Right cardiac atrium (tissue), 5 donors: ENCODE measurements around the gene NID2. TPM values are rescaled to one million over a fixed set of nuclear protein-coding genes. Genes with fewer than 3 reads are reported as not detected.
A peak's percentile ranks its signal among the peaks of the same experiment; 100 is the strongest.

Experiments used
- ATAC-seq, 2 donors: fragments of 200-7000 bp; cut with Tn5 transposase; one replicate each; pipeline versions ENCODE4 v1.8.0 to v1.9.1; 2020; ENCODE audit warnings: moderate library complexity in 2 of 2, mild to moderate bottlenecking in 1 of 2
- DNase-seq, 3 donors: peaks; one replicate each; pipeline ENCODE4 v3.0.0-alpha.2; 2020
- H3K27ac ChIP-seq: one replicate; pipeline ENCODE4 v1.5.1; 2013; ENCODE audit warnings: mild to moderate bottlenecking, low read length, control low read depth, moderate library complexity
- H3K27me3 ChIP-seq: one replicate; pipeline ENCODE4 v1.6.1; 2013; ENCODE audit not compliant: control insufficient read depth, insufficient read depth
- H3K4me1 ChIP-seq: one replicate; pipeline ENCODE4 v1.6.1; 2013; ENCODE audit warnings: low read length; ENCODE audit not compliant: control insufficient read depth, insufficient read depth
- H3K4me3 ChIP-seq: one replicate; pipeline ENCODE4 v1.5.1; 2013; ENCODE audit warnings: low read length, control low read depth
- H3K9me3 ChIP-seq: one replicate; pipeline ENCODE4 v1.6.1; 2013; ENCODE audit warnings: low read length; ENCODE audit not compliant: control insufficient read depth
- WGBS: extraction: QIAGEN DNeasy Blood & Tissue Kit; methylation state at CpG from one replicate; pipeline ENCODE4 v1.1.7; 2013; 5-methylcytosine and 5-hydroxymethylcytosine counted together
- intact Hi-C, 4 donors: fragments of 100-400 bp; cut with DNase I; formaldehyde crosslinking; loops; one replicate each; pipeline versions ENCODE4 v1.11.0 to v1.14.0; 2022 to 2023
- polyA plus RNA-seq: library from polyadenylated mRNA; stranded (reverse); fragments of 200-250 nt; gene quantifications from one replicate; pipeline ENCODE4 v1.2.3, GENCODE V29; 2013
- total RNA-seq, 4 donors: library from RNA; stranded (reverse); fragmentation: NEBNext Ultra II Directional; extraction: Animal tissue kit (Norgen Biotek cat#: 25700); gene quantifications; one replicate each; pipeline ENCODE4 v1.2.1, GENCODE V29; 2021
- donor health status: healthy with polysubstance abuse.
- donor health status: DM: no; HTN: yes; CAD: no.
- donor health status: DM: no; HTN: no; CAD: no.
- donor health status: DM: no; HTN: yes; CAD: no; lungs with severe emphysema.
- donor health status: DM: yes; HTN: yes; CAD: no.

Gene NID2
- total and polyA plus RNA-seq, 5 donors: 18.9 to 38.1 (median 25.9) TPM

DNA sequence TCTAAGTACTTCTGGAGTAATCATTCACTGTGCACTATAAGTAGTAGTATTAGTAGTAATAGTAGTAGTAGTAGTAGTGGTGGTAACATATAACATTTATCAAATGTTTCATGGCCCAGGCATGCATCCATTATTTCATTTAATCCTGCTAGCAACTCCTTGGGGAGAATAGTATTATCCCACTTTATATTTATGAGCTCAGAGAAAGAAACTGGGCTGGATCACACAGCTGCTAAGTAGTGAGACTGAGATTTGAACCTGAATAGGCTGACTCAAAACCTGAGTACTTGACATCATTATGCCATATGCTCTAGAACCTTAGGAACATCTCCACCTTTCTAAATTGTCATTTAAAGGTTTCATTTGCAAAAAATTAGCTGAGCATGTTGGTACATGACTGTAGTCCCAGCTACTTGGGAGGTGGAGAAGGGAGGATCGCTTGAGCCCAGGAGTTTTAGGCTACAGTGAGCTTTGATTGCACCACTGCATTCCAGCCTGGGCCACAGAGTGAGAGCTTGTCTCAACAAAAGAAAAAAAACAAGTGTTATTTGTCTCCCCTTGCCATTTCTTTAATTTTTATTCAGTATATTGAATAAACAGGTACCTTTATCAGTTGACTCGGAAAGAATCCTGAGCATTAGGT, 11.4 kb upstream of the NID2 start:
- WGBS: 78% methylated on average over 2 of the region's 2 CpGs
- Histone ChIP-seq H3K27ac (no peak overlapping the region), H3K27me3 (no peaks in the 10 kb centered on the region), H3K4me3 (no peak overlapping the region), H3K9me3 (no peaks in the 10 kb centered on the region), H3K4me1 (no peaks in the 10 kb centered on the region)
- intact Hi-C loops: no loop called here
- ATAC-seq (peak; percentile 60), DNase-seq (peak in 2 of 3 donors; percentile 33 to 52)

DNA sequence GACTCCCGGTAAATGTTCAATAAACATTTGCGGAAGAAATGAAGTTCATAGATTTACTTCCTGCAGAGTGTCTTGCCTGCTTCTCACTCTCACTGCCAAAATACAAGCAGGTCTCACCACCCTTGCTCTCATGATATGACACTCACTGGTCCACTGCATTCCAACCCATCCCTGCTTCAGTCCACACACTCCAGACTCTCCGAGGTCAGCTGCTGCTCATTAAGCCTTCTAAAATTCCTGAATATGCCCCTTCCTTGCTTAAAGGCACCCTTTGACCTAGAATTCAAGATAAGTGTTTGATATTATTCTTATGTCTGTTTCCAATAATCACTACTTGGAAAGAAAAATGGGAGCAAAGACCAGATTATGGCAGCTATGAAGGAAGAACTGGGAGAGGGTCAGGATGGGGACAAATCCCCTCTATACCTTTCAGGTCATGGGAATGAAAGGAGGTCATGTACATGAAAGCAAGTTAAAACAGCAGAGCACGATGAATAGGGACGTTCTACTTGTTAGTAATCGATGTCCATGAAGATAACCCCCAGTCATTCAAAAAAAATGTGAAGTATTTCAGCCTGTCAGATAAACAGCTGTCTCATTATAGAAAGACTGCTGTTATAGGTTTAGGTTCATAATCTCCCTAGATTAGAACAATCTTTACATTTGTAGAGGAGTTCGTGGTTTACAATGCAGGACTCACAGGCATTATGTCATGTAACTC, 10.5 kb upstream of the NID2 start:
- H3K9me3 ChIP-seq: no peaks in the 10 kb centered on the region
- DNase-seq: no peak
- no peak overlapping the region for H3K4me3 ChIP-seq
- WGBS: 61% methylated on average over 7 of the region's 7 CpGs
- intact Hi-C loops: loop anchor here in 1 of 4 donors (10.0 kb wide), 1 partner anchor 45 kb away; no protein-coding TSS in a partner anchor
- ATAC-seq: no peak
- no peaks in the 10 kb centered on the region for H3K4me1 ChIP-seq
- no peaks in the 10 kb centered on the region for H3K27me3 ChIP-seq
- H3K27ac ChIP-seq: no peak overlapping the region

DNA sequence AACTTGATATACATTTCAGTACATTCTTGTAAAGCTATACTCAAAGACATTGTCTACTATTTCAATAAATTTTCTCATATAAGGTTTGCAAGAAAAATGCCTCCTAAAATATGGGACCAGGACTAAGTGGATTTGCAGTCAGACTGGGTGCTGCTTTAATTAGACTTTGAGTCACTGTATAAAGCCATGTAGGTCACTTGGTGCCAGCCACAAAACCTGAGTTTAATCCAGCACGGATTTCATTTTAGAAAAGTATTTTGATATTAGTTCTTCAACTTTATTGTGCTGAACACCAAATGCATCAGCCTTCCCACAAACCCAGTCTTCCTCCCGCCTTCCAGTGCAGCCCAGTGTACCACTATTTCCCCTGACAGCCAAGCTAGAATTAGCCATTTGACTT, 9.9 kb upstream of the NID2 start:
- DNase-seq: no peak
- WGBS: 95% methylated on average over 2 of the region's 2 CpGs
- H3K27me3 ChIP-seq: no peaks in the 10 kb centered on the region

DNA sequence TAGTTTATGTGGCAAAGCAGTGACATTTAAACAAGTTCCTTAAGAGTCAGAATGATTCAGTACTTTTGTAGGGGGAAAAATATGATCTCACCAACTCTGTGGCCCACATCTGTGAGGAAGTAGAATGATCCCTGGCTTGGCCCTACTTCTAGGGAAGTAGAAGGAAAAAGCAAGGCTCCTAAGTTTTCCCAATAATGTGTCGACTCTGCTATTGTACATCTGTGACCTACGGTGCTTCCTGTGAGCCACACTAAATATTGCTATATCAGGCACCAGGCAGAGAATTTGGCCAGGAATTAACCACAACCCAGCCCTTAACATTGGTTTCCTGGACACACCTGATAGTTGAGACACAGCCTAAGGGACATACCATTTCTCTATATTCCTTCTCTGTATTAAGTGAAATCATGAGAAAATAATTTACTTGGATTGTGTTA, 9.3 kb upstream of the NID2 start:
- H3K27ac ChIP-seq: no peak overlapping the region

More for the DNA sequence above, 9.9 kb upstream of the NID2 start:
- no peak overlapping the region for H3K4me3 ChIP-seq
- H3K4me1 ChIP-seq: no peaks in the 10 kb centered on the region
- ATAC-seq: no peak
- intact Hi-C loops: loop anchor here in 1 of 4 donors (10.0 kb wide), 1 partner anchor 46 kb away; no protein-coding TSS in a partner anchor
- no peaks in the 10 kb centered on the region for H3K9me3 ChIP-seq
- H3K27ac ChIP-seq: no peak overlapping the region

DNA sequence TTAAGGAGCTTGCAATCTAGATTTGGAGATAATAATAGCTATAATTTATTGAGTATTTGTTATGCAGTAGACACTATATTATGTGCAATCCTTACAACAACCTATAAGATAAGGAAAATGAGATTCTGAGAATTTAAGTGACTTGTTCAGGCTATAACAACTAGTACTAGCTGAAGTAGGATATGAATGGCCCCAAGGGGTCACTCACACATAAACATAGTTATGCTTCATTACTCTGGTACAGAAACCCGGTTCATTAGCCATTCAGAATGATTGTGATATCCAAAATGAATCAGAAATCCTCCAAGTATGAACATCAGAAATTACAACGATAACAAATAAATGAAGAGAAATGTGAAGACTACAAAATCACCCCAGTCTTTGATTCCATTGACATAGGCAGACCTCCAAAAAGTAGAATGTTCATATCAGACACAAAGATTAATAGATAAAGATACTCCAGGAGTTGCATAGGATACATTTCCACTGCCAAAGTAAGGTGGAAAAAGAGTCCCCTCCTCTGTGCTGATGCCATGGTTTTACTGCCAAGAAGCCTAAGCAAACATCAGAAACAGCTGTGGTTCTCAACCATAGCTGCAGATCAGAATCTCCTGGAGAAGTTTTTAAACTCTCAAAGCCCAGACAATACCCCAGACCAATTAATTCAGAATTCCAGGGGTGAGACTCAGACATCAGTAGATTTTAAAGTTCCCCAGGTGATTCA, 8.6 kb upstream of the NID2 start:
- no peaks in the 10 kb centered on the region for H3K27me3 ChIP-seq
- intact Hi-C loops: loop anchor here in 1 of 4 donors (10.0 kb wide), 1 partner anchor 47 kb away; no protein-coding TSS in a partner anchor
- H3K27ac ChIP-seq: no peak overlapping the region
- 86% methylated on average over 2 of the region's 2 CpGs for WGBS
- no peak for DNase-seq
- ATAC-seq: no peak
- H3K9me3 ChIP-seq: no peaks in the 10 kb centered on the region
- no peaks in the 10 kb centered on the region for H3K4me1 ChIP-seq
- no peak overlapping the region for H3K4me3 ChIP-seq

More for the DNA sequence above, 9.3 kb upstream of the NID2 start:
- ATAC-seq: peak in 1 of 2 donors; percentile 41
- WGBS: 66% methylated on average over 2 of the region's 2 CpGs
- H3K4me1 ChIP-seq: no peaks in the 10 kb centered on the region
- H3K27me3 ChIP-seq: no peaks in the 10 kb centered on the region
- H3K4me3 ChIP-seq: no peak overlapping the region
- intact Hi-C loops: loop anchor here in 1 of 4 donors (10.0 kb wide), 1 partner anchor 47 kb away; no protein-coding TSS in a partner anchor
- DNase-seq: no peak
- no peaks in the 10 kb centered on the region for H3K9me3 ChIP-seq

DNA sequence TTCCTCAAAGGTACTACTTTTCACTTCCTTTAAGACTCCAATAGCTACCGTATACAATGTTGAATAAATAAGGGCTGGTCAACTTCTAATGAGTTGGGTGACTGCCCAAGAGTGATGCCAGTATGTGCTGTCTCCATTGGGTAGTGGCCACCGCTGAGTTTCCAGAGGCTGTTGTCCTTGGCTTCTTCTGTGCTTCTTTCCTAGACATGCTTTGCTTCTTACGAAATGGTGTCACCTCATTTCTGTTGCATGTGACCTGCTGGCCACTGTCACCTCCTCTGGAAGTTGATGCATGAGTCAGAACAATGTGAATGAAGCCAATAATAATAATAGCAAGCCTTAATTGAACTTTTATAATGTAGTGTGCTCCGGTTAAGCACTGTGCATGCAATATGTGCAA, 7.5 kb upstream of the NID2 start:
- no peak overlapping the region for H3K27ac ChIP-seq
- H3K4me1 ChIP-seq: no peaks in the 10 kb centered on the region
- 34% methylated on average over 4 of the region's 4 CpGs for WGBS
- H3K4me3 ChIP-seq: no peak overlapping the region
- peak; percentile 77 to 85 for ATAC-seq
- no peaks in the 10 kb centered on the region for H3K9me3 ChIP-seq
- DNase-seq: peak; percentile 73 to 75 (median 73)
- intact Hi-C loops: loop anchor here in 1 of 4 donors (10.0 kb wide), 1 partner anchor 48 kb away; no protein-coding TSS in a partner anchor
- no peaks in the 10 kb centered on the region for H3K27me3 ChIP-seq

DNA sequence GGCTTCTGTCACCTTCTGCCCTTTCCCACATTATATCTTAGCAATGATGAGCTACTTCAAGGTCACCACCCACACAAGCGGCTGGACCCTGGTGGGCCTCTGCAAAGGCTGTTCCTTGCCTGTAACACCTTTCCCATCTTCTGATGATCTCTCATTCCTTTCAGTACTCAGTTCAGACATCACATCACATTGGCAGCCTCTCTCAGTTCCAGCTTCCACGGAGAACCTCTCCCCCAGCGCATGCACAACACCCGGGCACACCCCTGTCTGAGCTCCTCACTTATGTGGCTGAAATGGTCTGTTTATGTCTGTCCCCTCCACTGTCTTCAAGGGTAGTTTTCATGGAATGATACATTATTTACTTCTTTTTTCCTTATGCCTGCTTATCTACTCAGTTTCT, 6.5 kb upstream of the NID2 start:
- Histone ChIP-seq H3K4me1 (no peaks in the 10 kb centered on the region), H3K4me3 (no peak overlapping the region), H3K27me3 (no peaks in the 10 kb centered on the region), H3K9me3 (no peaks in the 10 kb centered on the region), H3K27ac (no peak overlapping the region)
- intact Hi-C loops: loop anchor here in 1 of 4 donors (10.0 kb wide), 1 partner anchor 49 kb away; no protein-coding TSS in a partner anchor
- ATAC-seq (no peak), DNase-seq (no peak)
- WGBS: 94% methylated on average over 4 of the region's 4 CpGs

DNA sequence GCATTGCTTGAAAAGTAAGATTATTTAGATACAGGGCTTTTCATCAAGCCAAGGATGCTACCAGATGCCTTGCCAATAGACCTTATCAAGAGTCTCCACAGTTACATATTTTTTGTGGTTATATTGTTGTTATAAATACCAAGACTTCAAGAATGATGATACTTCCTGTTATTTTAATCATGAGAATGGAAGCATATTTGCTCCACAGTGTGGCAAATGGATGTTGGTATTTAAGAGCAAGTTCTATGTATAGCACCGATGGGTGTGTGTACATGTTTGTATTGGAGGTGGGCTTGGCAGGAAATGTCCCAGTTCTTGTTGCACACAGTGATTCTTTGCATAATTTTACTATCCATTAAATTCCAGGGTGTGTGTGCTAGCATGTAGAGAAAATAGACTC, 4.4 kb upstream of the NID2 start:
- Histone ChIP-seq H3K9me3 (no peaks in the 10 kb centered on the region), H3K27ac (no peak overlapping the region), H3K4me3 (no peak overlapping the region), H3K27me3 (no peaks in the 10 kb centered on the region), H3K4me1 (no peaks in the 10 kb centered on the region)
- ATAC-seq: no peak
- WGBS: 56% methylated on average over 1 of the region's 1 CpG
- DNase-seq: no peak
- intact Hi-C loops: loop anchor here in 2 of 4 donors (5.0 to 10.0 kb wide), 2 partner anchors 52 to 76 kb away; no protein-coding TSS in a partner anchor

DNA sequence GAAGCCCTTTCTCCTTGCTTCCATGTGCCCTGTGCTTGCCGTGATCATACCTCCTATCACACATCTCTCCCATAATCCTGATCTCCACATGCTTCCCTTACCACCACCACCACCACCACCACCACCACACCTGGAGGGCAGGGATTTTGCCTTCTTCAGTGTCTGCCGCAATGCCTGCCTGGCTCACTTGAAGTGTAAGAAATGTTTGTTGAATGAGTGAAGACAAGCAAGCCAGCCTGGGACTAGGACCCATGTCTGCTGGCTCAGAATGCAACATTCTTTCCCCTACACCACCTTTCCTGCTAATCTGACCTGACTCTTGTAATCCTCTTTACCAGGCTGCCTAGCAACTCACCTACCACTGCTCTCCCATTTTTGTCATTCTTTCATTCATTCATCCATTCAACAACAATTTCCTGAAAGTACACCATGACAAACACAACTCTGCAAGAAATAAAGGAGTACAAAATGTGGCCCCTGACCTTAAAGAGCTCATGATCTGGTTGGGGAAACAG, 3.5 kb upstream of the NID2 start:
- Histone ChIP-seq H3K27ac (no peak overlapping the region), H3K9me3 (no peaks in the 10 kb centered on the region), H3K27me3 (no peaks in the 10 kb centered on the region), H3K4me1 (no peaks in the 10 kb centered on the region), H3K4me3 (no peak overlapping the region)
- ATAC-seq (no peak), DNase-seq (no peak)
- intact Hi-C loops: loop anchor here in 2 of 4 donors (5.0 to 10.0 kb wide), 2 partner anchors 52 to 75 kb away; no protein-coding TSS in a partner anchor
- WGBS: 90% methylated on average over 2 of the region's 2 CpGs

DNA sequence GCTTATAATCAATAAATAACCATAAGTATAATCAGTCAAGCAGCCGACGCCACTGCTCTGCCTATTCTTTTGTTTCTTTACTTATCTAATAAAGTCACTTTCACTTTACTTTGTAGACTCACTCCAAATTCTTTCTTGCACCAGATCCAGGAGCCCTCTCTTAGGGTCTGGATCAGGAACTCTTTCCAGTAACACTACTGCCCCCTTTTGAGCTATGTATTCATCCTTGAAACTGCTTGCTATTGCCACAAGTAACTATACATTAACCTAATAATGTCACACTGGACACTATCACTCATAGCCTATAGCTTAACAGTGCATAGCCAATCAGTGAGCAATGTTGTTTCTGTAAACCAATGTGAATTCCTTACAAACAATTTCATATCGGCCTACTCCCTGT, 2.8 kb upstream of the NID2 start:
- ATAC-seq: no peak
- H3K27me3 ChIP-seq: no peaks in the 10 kb centered on the region
- no peak overlapping the region for H3K4me3 ChIP-seq
- H3K9me3 ChIP-seq: no peaks in the 10 kb centered on the region
- WGBS: 34% methylated on average over 3 of the region's 3 CpGs
- no peak for DNase-seq
- no peaks in the 10 kb centered on the region for H3K4me1 ChIP-seq
- intact Hi-C loops: loop anchor here in 2 of 4 donors (5.0 to 10.0 kb wide), 2 partner anchors 53 to 74 kb away; no protein-coding TSS in a partner anchor
- no peak overlapping the region for H3K27ac ChIP-seq
